Liver (tissue), 9 donors: ENCODE results near the gene RNFT1. TPM values are rescaled to one million over a fixed set of nuclear protein-coding genes. Genes with fewer than 3 reads are reported as not detected.
"Not testable (repeated sequence)": the region's sequence is repeated elsewhere in the genome, so short reads cannot be mapped to it uniquely, and the experiment has no call there.

Source experiments
- DNase-seq: peaks from one replicate; pipeline ENCODE4 v3.0.0-alpha.2; 2017; ENCODE audit warnings: low spot score
- H3K27ac ChIP-seq, 2 donors: one replicate each; pipeline ENCODE4 v1.7.0; 2013; ENCODE audit warnings: inconsistent platforms in 2 of 2, low read length in 2 of 2, control low read depth in 1 of 2, low read depth in 1 of 2, mild to moderate bottlenecking in 1 of 2
- H3K27me3 ChIP-seq, 4 donors: one replicate each; pipeline versions ENCODE4 v1.6.1 to v1.7.0; 2013; ENCODE audit warnings: low read length in 3 of 4, inconsistent platforms in 1 of 4, mild to moderate bottlenecking in 1 of 4, moderate library complexity in 1 of 4; ENCODE audit not compliant: control insufficient read depth in 4 of 4, insufficient read depth in 4 of 4
- H3K36me3 ChIP-seq, 4 donors: one replicate each; pipeline versions ENCODE4 v1.6.1 to v1.7.0; 2013; ENCODE audit warnings: low read length in 3 of 4, mild to moderate bottlenecking in 3 of 4, low read depth in 1 of 4, moderate library complexity in 1 of 4; ENCODE audit not compliant: control insufficient read depth in 4 of 4, insufficient read depth in 3 of 4
- H3K4me1 ChIP-seq, 4 donors: one replicate each; pipeline versions ENCODE4 v1.6.1 to v1.7.0; 2013; ENCODE audit warnings: low read length in 3 of 4, mild to moderate bottlenecking in 3 of 4, moderate library complexity in 1 of 4; ENCODE audit not compliant: control insufficient read depth in 4 of 4, insufficient read depth in 4 of 4
- H3K4me3 ChIP-seq, 3 donors: one replicate each; pipeline versions ENCODE4 v1.6.1 to v1.7.0; 2013; ENCODE audit warnings: low read length in 3 of 3, control low read depth in 1 of 3, low read depth in 1 of 3, mild to moderate bottlenecking in 1 of 3
- H3K9ac ChIP-seq, 2 donors: one replicate each; pipeline ENCODE4 v1.7.0; 2013; ENCODE audit warnings: low read length in 2 of 2, mild to moderate bottlenecking in 2 of 2, moderate library complexity in 2 of 2, control low read depth in 1 of 2, low read depth in 1 of 2
- H3K9me3 ChIP-seq, 4 donors: one replicate each; pipeline versions ENCODE4 v1.6.1 to v1.7.0; 2013; ENCODE audit warnings: low read length in 3 of 4; ENCODE audit not compliant: control insufficient read depth in 4 of 4
- EGR1 ChIP-seq, 2 donors: IDR thresholded peaks; 2 replicates each; pipeline ENCODE4 v1.6.1; 2016 to 2018; ENCODE audit warnings: antibody characterized with exemption in 2 of 2, low read depth in 2 of 2
- FOXA1 ChIP-seq: IDR thresholded peaks from 2 replicates; pipeline ENCODE4 v1.6.1; 2016; ENCODE audit warnings: antibody characterized with exemption
- GABPA ChIP-seq, 2 donors: IDR thresholded peaks in 1 of 2; conservative IDR thresholded peaks in 1 of 2; 2 replicates each; pipeline ENCODE4 v1.6.1; 2016; ENCODE audit warnings: antibody characterized with exemption in 2 of 2, mild to moderate bottlenecking in 1 of 2, moderate library complexity in 1 of 2
- HNF4A ChIP-seq, 2 donors: conservative IDR thresholded peaks; 2 replicates each; pipeline ENCODE4 v1.6.1; 2016; ENCODE audit warnings: antibody characterized with exemption in 2 of 2, mild to moderate bottlenecking in 2 of 2
- HNF4G ChIP-seq: IDR thresholded peaks from 2 replicates; pipeline ENCODE4 v1.6.1; 2016; ENCODE audit warnings: antibody characterized with exemption
- JUND ChIP-seq, 2 donors: IDR thresholded peaks; 2 replicates each; pipeline ENCODE4 v1.6.1; 2016; ENCODE audit warnings: antibody characterized with exemption in 2 of 2
- NR2F2 ChIP-seq: IDR thresholded peaks from 2 replicates; pipeline ENCODE4 v1.6.1; 2016; ENCODE audit warnings: antibody characterized with exemption
- RXRA ChIP-seq, 2 donors: IDR thresholded peaks; 2 replicates each; pipeline ENCODE4 v1.6.1; 2017 to 2018; ENCODE audit warnings: antibody characterized with exemption in 2 of 2, mild to moderate bottlenecking in 1 of 2
- SP1 ChIP-seq: IDR thresholded peaks from 2 replicates; pipeline ENCODE4 v1.6.1; 2018; ENCODE audit warnings: antibody characterized with exemption, mild to moderate bottlenecking
- TAF1 ChIP-seq: conservative IDR thresholded peaks from 2 replicates; pipeline ENCODE4 v1.6.1; 2016; ENCODE audit warnings: antibody characterized with exemption, mild to moderate bottlenecking
- WGBS: extraction: QIAGEN DNeasy Blood & Tissue Kit; methylation state at CpG from one replicate; pipeline ENCODE4 v1.1.7; 2013; 5-methylcytosine and 5-hydroxymethylcytosine counted together
- polyA plus RNA-seq, 2 donors: library from polyadenylated mRNA; stranded (reverse) in 1 of 2; unstranded in 1 of 2; fragments of 200-250 nt in 1 of 2; fragments of >200 nt in 1 of 2; fragmentation: Nextera tagmentation in 1 of 2; extraction: Ambion mirVana in 1 of 2; gene quantifications; one replicate each; pipeline versions ENCODE4 v1.2.1 to v1.2.3, GENCODE V29; 2013 to 2015
- total RNA-seq, 2 donors: library from RNA; depleted of rRNA; stranded (reverse); fragments of >200 nt; gene quantifications; one replicate each; pipeline ENCODE4 v1.2.3, GENCODE V29; 2014
- TF ChIP-seq, protein P1 (sequence below): IDR thresholded peaks from 2 replicates; pipeline ENCODE4 v1.6.1; 2016; ENCODE audit warnings: antibody characterized with exemption
- TF ChIP-seq, protein P2 (sequence below): IDR thresholded peaks from 2 replicates; pipeline ENCODE4 v1.6.1; 2016; ENCODE audit warnings: antibody characterized with exemption, mild to moderate bottlenecking
- TF ChIP-seq, protein P3 (sequence below): IDR thresholded peaks from 2 replicates; pipeline ENCODE4 v1.6.1; 2016; ENCODE audit warnings: antibody characterized with exemption
- donor health status: healthy.
- donor health status: healthy.
- donor health status: healthy.
- donor health status: healthy.
- donor health status: healthy.

Gene RNFT1
- total and polyA plus RNA-seq, 4 donors = 17.3 to 33.5 (median 20.3) TPM

- no peak for TF ChIP-seq HNF4G
- no peak for TF ChIP-seq SP1
- no peak for TF ChIP-seq RXRA (IDR thresholded peaks at IDR 0.05)
Measured at GRCh38 chr17:59950049-59950448, 14.5 kb downstream of the RNFT1 start (continued).

- not testable (repeated sequence) for H3K27me3 ChIP-seq, H3K9me3 ChIP-seq, H3K4me3 ChIP-seq, H3K4me1 ChIP-seq, H3K9ac ChIP-seq, DNase-seq, H3K27ac ChIP-seq
- 90% methylated on average over 4 of the region's 4 CpGs for WGBS
- H3K36me3 ChIP-seq = peaks cover 4 to 39% (median 21%) of the 10 kb centered on the region in 4 donors
Measured at GRCh38 chr17:59947310-59947709, 17.2 kb downstream of the RNFT1 start.

DNA sequence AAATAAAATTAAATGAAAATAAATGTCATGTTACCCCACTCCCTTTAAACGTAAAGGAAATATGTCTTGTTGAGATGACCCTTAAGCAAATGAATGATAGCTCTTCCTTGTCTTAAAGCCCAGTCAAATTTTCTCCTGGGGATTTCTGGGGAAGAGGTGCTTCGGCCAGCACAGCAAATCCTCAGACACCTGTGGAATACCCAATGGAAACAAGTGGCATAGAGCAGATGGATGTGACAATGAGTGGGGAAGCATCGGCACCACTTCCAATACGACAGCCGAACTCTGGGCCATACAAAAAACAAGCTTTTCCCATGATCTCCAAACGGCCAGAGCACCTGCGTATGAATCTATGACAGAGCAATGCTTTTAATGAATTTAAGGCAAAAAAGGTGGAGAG, 18.1 kb downstream of the RNFT1 start:
- not testable (repeated sequence) for H3K27ac ChIP-seq, DNase-seq, H3K4me3 ChIP-seq, H3K4me1 ChIP-seq, H3K9me3 ChIP-seq, H3K9ac ChIP-seq, H3K27me3 ChIP-seq
- peaks cover 5 to 39% (median 25%) of the 10 kb centered on the region in 4 donors for H3K36me3 ChIP-seq
- 92% methylated on average over 7 of the region's 7 CpGs for WGBS

- H3K36me3 ChIP-seq = peaks cover 8 to 38% (median 31%) of the 10 kb centered on the region in 4 donors
- no peaks in the 10 kb centered on the region for H3K4me1 ChIP-seq
- H3K9ac ChIP-seq = no peak overlapping the region
- WGBS = 95% methylated on average over 1 of the region's 1 CpG
- no peak for DNase-seq
- no peak for TF ChIP-seq EGR1 (IDR thresholded peaks at IDR 0.05; ENCODE audit: low read depth in 2 of 2)
- TF ChIP-seq JUND (IDR thresholded peaks at IDR 0.05) = no peak
- no peak for TF ChIP-seq GABPA (IDR thresholded peaks at IDR 0.05 in 1 of 2, conservative IDR thresholded peaks at IDR 0.05 in 1 of 2)
- no peak for TF ChIP-seq HNF4G
- no peak for TF ChIP-seq TAF1
- no peak for TF ChIP-seq HNF4A (conservative IDR thresholded peaks at IDR 0.05)
- TF ChIP-seq, protein P1, sequence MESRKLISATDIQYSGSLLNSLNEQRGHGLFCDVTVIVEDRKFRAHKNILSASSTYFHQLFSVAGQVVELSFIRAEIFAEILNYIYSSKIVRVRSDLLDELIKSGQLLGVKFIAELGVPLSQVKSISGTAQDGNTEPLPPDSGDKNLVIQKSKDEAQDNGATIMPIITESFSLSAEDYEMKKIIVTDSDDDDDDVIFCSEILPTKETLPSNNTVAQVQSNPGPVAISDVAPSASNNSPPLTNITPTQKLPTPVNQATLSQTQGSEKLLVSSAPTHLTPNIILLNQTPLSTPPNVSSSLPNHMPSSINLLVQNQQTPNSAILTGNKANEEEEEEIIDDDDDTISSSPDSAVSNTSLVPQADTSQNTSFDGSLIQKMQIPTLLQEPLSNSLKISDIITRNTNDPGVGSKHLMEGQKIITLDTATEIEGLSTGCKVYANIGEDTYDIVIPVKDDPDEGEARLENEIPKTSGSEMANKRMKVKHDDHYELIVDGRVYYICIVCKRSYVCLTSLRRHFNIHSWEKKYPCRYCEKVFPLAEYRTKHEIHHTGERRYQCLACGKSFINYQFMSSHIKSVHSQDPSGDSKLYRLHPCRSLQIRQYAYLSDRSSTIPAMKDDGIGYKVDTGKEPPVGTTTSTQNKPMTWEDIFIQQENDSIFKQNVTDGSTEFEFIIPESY = no peak
- TF ChIP-seq, protein P2, sequence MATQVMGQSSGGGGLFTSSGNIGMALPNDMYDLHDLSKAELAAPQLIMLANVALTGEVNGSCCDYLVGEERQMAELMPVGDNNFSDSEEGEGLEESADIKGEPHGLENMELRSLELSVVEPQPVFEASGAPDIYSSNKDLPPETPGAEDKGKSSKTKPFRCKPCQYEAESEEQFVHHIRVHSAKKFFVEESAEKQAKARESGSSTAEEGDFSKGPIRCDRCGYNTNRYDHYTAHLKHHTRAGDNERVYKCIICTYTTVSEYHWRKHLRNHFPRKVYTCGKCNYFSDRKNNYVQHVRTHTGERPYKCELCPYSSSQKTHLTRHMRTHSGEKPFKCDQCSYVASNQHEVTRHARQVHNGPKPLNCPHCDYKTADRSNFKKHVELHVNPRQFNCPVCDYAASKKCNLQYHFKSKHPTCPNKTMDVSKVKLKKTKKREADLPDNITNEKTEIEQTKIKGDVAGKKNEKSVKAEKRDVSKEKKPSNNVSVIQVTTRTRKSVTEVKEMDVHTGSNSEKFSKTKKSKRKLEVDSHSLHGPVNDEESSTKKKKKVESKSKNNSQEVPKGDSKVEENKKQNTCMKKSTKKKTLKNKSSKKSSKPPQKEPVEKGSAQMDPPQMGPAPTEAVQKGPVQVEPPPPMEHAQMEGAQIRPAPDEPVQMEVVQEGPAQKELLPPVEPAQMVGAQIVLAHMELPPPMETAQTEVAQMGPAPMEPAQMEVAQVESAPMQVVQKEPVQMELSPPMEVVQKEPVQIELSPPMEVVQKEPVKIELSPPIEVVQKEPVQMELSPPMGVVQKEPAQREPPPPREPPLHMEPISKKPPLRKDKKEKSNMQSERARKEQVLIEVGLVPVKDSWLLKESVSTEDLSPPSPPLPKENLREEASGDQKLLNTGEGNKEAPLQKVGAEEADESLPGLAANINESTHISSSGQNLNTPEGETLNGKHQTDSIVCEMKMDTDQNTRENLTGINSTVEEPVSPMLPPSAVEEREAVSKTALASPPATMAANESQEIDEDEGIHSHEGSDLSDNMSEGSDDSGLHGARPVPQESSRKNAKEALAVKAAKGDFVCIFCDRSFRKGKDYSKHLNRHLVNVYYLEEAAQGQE = no peak
- TF ChIP-seq NR2F2 = no peak
- TF ChIP-seq FOXA1 = no peak
- TF ChIP-seq, protein P3, sequence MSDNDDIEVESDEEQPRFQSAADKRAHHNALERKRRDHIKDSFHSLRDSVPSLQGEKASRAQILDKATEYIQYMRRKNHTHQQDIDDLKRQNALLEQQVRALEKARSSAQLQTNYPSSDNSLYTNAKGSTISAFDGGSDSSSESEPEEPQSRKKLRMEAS = no peak
- H3K4me3 ChIP-seq = no peak overlapping the region
- no peaks in the 10 kb centered on the region for H3K9me3 ChIP-seq
- H3K27ac ChIP-seq = no peak overlapping the region
- no peaks in the 10 kb centered on the region for H3K27me3 ChIP-seq
Measured at GRCh38 chr17:59941131-59941530, 23.4 kb downstream of the RNFT1 start.

- not testable (repeated sequence) for H3K9me3 ChIP-seq, H3K4me3 ChIP-seq, H3K27ac ChIP-seq, H3K27me3 ChIP-seq, H3K9ac ChIP-seq, H3K4me1 ChIP-seq, DNase-seq
- 89% methylated on average over 3 of the region's 3 CpGs for WGBS
- peaks cover 11 to 38% (median 31%) of the 10 kb centered on the region in 4 donors for H3K36me3 ChIP-seq
Measured at GRCh38 chr17:59940697-59941096, 23.8 kb downstream of the RNFT1 start.

DNA sequence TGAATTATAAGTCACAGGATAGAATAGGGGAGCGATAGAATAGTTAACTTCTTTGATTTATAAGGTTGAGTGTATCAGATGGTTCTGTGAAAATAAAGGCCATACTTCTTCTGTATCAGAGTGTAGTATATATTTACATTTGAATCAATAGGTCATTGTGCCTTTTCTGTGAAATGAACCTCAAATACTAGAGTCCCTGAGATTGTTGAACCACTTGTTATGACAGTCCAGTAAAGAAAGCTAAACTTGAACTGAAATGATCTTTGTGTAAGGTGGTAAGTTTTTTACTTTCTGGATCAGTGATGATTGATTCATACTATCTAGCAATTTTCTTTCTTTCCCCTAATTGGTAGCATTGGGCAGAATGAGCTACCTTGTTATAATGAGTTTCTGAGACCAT, 31.2 kb downstream of the RNFT1 start:
- H3K36me3 ChIP-seq = peaks cover 6 to 66% (median 50%) of the 10 kb centered on the region in 4 donors
- 99% methylated on average over 1 of the region's 1 CpG for WGBS
- not testable (repeated sequence) for H3K4me3 ChIP-seq, H3K9me3 ChIP-seq, DNase-seq, H3K27me3 ChIP-seq, H3K4me1 ChIP-seq, H3K27ac ChIP-seq, H3K9ac ChIP-seq
